H1 (cell line): Measurements from ENCODE around the gene RPL37. TPM values are rescaled to one million over a fixed set of nuclear protein-coding genes. Genes with fewer than 3 reads are reported as not detected.

ENCODE experiments used
- CTCF ChIA-PET: fragments of 300-600 bp; sonication (Branson Sonifier 250); formaldehyde crosslinking; loops from one replicate; lab custom pipeline; 2021; ENCODE audit not compliant: partially characterized antibody; lab: Charles Lee
- POLR2A ChIA-PET: fragments of 300-600 bp; sonication (Branson Sonifier 250); formaldehyde crosslinking; loops from one replicate; lab custom pipeline; 2021; ENCODE audit warnings: inconsistent platforms; ENCODE audit not compliant: partially characterized antibody; lab: Charles Lee
- DNase-seq, 2 experiments: peaks; one replicate each; pipeline versions ENCODE4 v3.0.0 to v3.0.0-alpha.2; 2010 to 2022; ENCODE audit warnings: low spot score in 2 of 2, low read depth in 1 of 2, mixed read lengths in 1 of 2
- FAIRE-seq: peaks from 2 replicates; lab custom pipeline; 2011; peaks lifted over from hg19 to GRCh38; lab: Jason Lieb, UNC
- H2AFZ ChIP-seq: 2 replicates; pipeline ENCODE4 v1.8.1; 2012; ENCODE audit warnings: low read length, inconsistent platforms
- H2AK5ac ChIP-seq: 2 replicates; pipeline ENCODE4 v1.6.1; 2013; ENCODE audit warnings: low read depth, low read length
- H2BK120ac ChIP-seq: replicated peaks from 2 replicates; pipeline ENCODE3; 2013; ENCODE audit warnings: low read depth, low read length, inconsistent platforms
- H2BK12ac ChIP-seq: 2 replicates; pipeline ENCODE4 v1.6.1; 2013; ENCODE audit warnings: low read depth, low read length
- H2BK15ac ChIP-seq: 2 replicates; pipeline ENCODE4 v1.6.1; 2013; ENCODE audit warnings: low read length
- H2BK20ac ChIP-seq: 2 replicates; pipeline ENCODE4 v1.6.1; 2013; ENCODE audit warnings: low read length
- H2BK5ac ChIP-seq: 2 replicates; pipeline ENCODE4 v1.6.1; 2013; ENCODE audit warnings: low read depth, low read length
- H3K14ac ChIP-seq: 2 replicates; pipeline ENCODE4 v1.6.1; 2013; ENCODE audit warnings: inconsistent platforms; ENCODE audit not compliant: insufficient read length
- H3K18ac ChIP-seq: 2 replicates; pipeline ENCODE4 v1.6.1; 2013; ENCODE audit warnings: low read length; ENCODE audit errors: extremely low read depth
- H3K23ac ChIP-seq: 2 replicates; pipeline ENCODE4 v1.6.1; 2013; ENCODE audit warnings: inconsistent platforms; ENCODE audit not compliant: insufficient read length
- H3K23me2 ChIP-seq: 2 replicates; pipeline ENCODE4 v1.6.1; 2013; ENCODE audit warnings: low read depth, low read length
- H3K27ac ChIP-seq: 2 replicates; pipeline ENCODE4 v1.6.1; 2011; ENCODE audit warnings: low read depth, low read length, inconsistent platforms
- H3K27me3 ChIP-seq, 4 experiments: replicated peaks in 1 of 4; 1 replicate in 1 of 4; 2 replicates in 3 of 4; pipeline versions ENCODE4 v1.6.1 to v1.8.1; 2011 to 2013; ENCODE audit warnings: low read length in 3 of 4, mild to moderate bottlenecking in 3 of 4, inconsistent platforms in 2 of 4, mixed read lengths in 2 of 4, moderate library complexity in 1 of 4; ENCODE audit not compliant: control insufficient read depth in 3 of 4, insufficient read depth in 3 of 4; ENCODE audit errors: extremely low read depth in 1 of 4
- H3K36me3 ChIP-seq, 4 experiments: 2 replicates each; pipeline versions ENCODE4 v1.6.1 to v1.8.1; 2011 to 2013; ENCODE audit warnings: mild to moderate bottlenecking in 4 of 4, low read length in 3 of 4, moderate library complexity in 2 of 4, control low read depth in 1 of 4, inconsistent platforms in 1 of 4; ENCODE audit not compliant: insufficient read depth in 4 of 4, control insufficient read depth in 2 of 4
- H3K4ac ChIP-seq: replicated peaks from 2 replicates; pipeline ENCODE3; 2013; ENCODE audit warnings: low read length, low read depth, mixed read lengths, inconsistent platforms; ENCODE audit not compliant: insufficient read length
- H3K4me1 ChIP-seq, 4 experiments: replicated peaks in 1 of 4; 1 replicate in 1 of 4; 2 replicates in 3 of 4; pipeline versions ENCODE4 v1.6.1 to v1.8.1; 2011 to 2013; ENCODE audit warnings: low read length in 3 of 4, inconsistent platforms in 2 of 4, mixed read lengths in 1 of 4; ENCODE audit not compliant: insufficient read depth in 4 of 4, control insufficient read depth in 3 of 4
- H3K4me2 ChIP-seq, 2 experiments: 2 replicates each; pipeline versions ENCODE4 v1.6.1 to v1.8.1; 2011 to 2013; ENCODE audit warnings: low read depth in 2 of 2, low read length in 2 of 2, control low read depth in 1 of 2, inconsistent platforms in 1 of 2, mild to moderate bottlenecking in 1 of 2; ENCODE audit not compliant: insufficient read depth in 1 of 2
- H3K4me3 ChIP-seq, 4 experiments: fragments of 200-600, 300-600 bp in 1 of 4; sonication (generic), shearing (Covaris generic), sonication (Bioruptor Twin) in 1 of 4; 2 replicates each; pipeline versions ENCODE4 v1.5.1 to v1.8.1; 2011 to 2016; ENCODE audit warnings: low read length in 4 of 4, low read depth in 3 of 4, control low read depth in 2 of 4, inconsistent platforms in 2 of 4, mild to moderate bottlenecking in 2 of 4, mixed read lengths in 1 of 4, moderate library complexity in 1 of 4; ENCODE audit not compliant: insufficient read depth in 2 of 4; ENCODE audit errors: extremely low read depth in 1 of 4
- H3K56ac ChIP-seq: replicated peaks from 2 replicates; pipeline ENCODE3; 2013; ENCODE audit warnings: low read depth, mild to moderate bottlenecking, mixed read lengths, low read length, inconsistent platforms; ENCODE audit not compliant: insufficient read length
- H3K79me1 ChIP-seq: 2 replicates; pipeline ENCODE4 v1.6.1; 2013; ENCODE audit warnings: low read depth, low read length, control low read depth
- H3K79me2 ChIP-seq, 2 experiments: 2 replicates each; pipeline versions ENCODE4 v1.6.1 to v1.8.1; 2012 to 2013; ENCODE audit warnings: low read length in 2 of 2, mild to moderate bottlenecking in 2 of 2, inconsistent platforms in 1 of 2; ENCODE audit not compliant: insufficient read depth in 2 of 2, control insufficient read depth in 1 of 2
- H3K9ac ChIP-seq, 4 experiments: replicated peaks in 1 of 4; 1 replicate in 1 of 4; 2 replicates in 3 of 4; pipeline versions ENCODE4 v1.6.1 to v1.8.1; 2011 to 2013; ENCODE audit warnings: low read depth in 3 of 4, low read length in 3 of 4, control low read depth in 2 of 4, mild to moderate bottlenecking in 2 of 4, moderate library complexity in 2 of 4, inconsistent platforms in 1 of 4; ENCODE audit errors: extremely low read depth in 1 of 4
- H3K9me3 ChIP-seq, 2 experiments: 2 replicates each; pipeline versions ENCODE4 v1.6.1 to v1.8.1; 2012 to 2013; ENCODE audit warnings: mild to moderate bottlenecking in 2 of 2, moderate library complexity in 2 of 2, control low read depth in 1 of 2, inconsistent platforms in 1 of 2, low read depth in 1 of 2, low read length in 1 of 2, mixed read lengths in 1 of 2; ENCODE audit not compliant: insufficient read depth in 2 of 2
- H4K20me1 ChIP-seq, 2 experiments: replicated peaks in 1 of 2; 2 replicates each; pipeline versions ENCODE3 to v1.8.1; 2011 to 2013; ENCODE audit warnings: inconsistent platforms in 2 of 2, low read length in 2 of 2, mild to moderate bottlenecking in 1 of 2; ENCODE audit not compliant: insufficient read depth in 2 of 2, control insufficient read depth in 1 of 2
- H4K5ac ChIP-seq: 2 replicates; pipeline ENCODE4 v1.6.1; 2013; ENCODE audit warnings: low read length, low read depth, mixed read lengths, inconsistent platforms; ENCODE audit not compliant: insufficient read length
- H4K8ac ChIP-seq: 2 replicates; pipeline ENCODE4 v1.8.0; 2013; ENCODE audit warnings: mild to moderate bottlenecking, moderate library complexity, low read length, inconsistent platforms; ENCODE audit not compliant: insufficient read depth; ENCODE audit errors: extremely low read depth
- H4K91ac ChIP-seq: replicated peaks from 2 replicates; pipeline ENCODE3; 2013; ENCODE audit warnings: low read length, mixed read lengths, inconsistent platforms; ENCODE audit not compliant: insufficient read length
- EZH2 ChIP-seq: fragments of 200-600 bp; sonication (generic); IDR thresholded peaks from 2 replicates; pipeline ENCODE4 v1.7.1; 2012; ENCODE audit warnings: low read depth, mild to moderate bottlenecking, moderate library complexity, low read length, inconsistent platforms; ENCODE audit not compliant: severe bottlenecking
- WGBS, 2 experiments: shearing (Covaris generic) in 1 of 2; methylation state at CpG; one replicate each; pipeline versions ENCODE4 v1.1.6 to v1.1.7; 2013 to 2015; ENCODE audit warnings: low lambda C conversion rate in 2 of 2, mixed read lengths in 2 of 2, inconsistent platforms in 1 of 2, low coverage in 1 of 2, missing lambda C conversion rate in 1 of 2; ENCODE audit not compliant: insufficient replicate concordance in 2 of 2, insufficient coverage in 1 of 2, insufficient read length in 1 of 2; ENCODE audit errors: extremely low coverage in 1 of 2, missing lambda C conversion rate in 1 of 2; 5-methylcytosine and 5-hydroxymethylcytosine counted together
- polyA plus RNA-seq, 7 experiments: library from polyadenylated mRNA; depleted of rRNA in 3 of 7; stranded (reverse) in 5 of 7; unstranded in 2 of 7; fragments of >200 nt in 5 of 7; fragments of 200-250 nt in 2 of 7; gene quantifications; 1 replicate in 5 of 7; 2 replicates in 1 of 7; 4 replicates in 1 of 7; pipeline versions ENCODE4 v1.2.1 to v1.2.3, GENCODE V29; 2011 to 2013; ENCODE audit warnings: missing spikeins in 2 of 7, mixed read lengths in 2 of 7
- total RNA-seq: library from RNA; stranded (reverse); fragmentation: NEBNext Ultra II Directional; extraction: Animal tissue kit (Norgen Biotek cat#: 25700); gene quantifications from 2 replicates; pipeline ENCODE4 v1.2.1, GENCODE V29; 2021

Gene RPL37
- total and polyA plus RNA-seq, 2 of the 8 experiments (the other 6 are each of a cell fraction or from before 2014, with no cell fraction given), result 467 to 1,534 TPM

DNA sequence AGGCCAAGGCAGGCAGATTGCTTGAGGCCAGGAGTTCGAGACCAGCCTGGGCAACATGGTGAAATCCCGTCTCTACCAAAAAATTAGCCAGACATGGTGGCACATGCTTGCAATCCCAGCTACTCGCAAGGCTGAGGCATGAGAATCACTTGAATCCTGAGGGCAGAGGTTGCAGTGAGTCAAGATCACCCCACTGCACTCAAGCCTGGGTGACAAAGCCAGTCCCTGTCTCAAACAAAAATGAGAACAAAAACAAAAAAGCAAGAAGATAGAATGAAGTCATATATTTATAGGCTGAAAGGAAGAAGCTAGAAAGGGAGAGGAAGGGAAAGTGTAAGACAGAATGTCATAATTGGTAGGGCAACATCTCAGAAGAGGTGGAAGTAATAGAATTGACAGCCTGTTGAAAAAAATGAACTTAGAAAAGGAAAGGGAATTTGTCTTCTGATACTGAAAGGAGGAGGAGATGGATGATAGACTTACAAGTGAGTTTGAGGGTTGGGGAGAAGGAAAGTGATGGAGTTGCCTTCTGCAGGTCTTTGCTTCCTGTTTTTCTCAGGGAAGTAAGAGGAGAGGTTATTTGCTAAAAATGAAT lies 38.4 kb upstream of the RPL37 start:
- no peak overlapping the region for H2BK12ac ChIP-seq
- no peak overlapping the region for H2AFZ ChIP-seq
- H3K9ac ChIP-seq, result no peak overlapping the region
- no peaks in the 10 kb centered on the region for H3K27me3 ChIP-seq
- H2AK5ac ChIP-seq, result no peak overlapping the region
- no peaks in the 10 kb centered on the region for H3K23me2 ChIP-seq
- no peak for FAIRE-seq
- POLR2A ChIA-PET, result interaction anchor here (1.9 to 2.2 kb wide), 2 partner anchors 38 to 42 kb away, joined by 6 to 7 read pairs; partner anchors contain the start of gene RPL37
- no peaks in the 10 kb centered on the region for H3K36me3 ChIP-seq
- TF ChIP-seq EZH2, result no peak
- TF ChIP-seq, all 59 proteins: peak for 0
- Histone ChIP-seq H3K23ac (no peak overlapping the region), H3K4me2 (no peak overlapping the region), H4K91ac (no peak overlapping the region), H4K5ac (no peak overlapping the region), H4K20me1 (no peaks in the 10 kb centered on the region), H3K79me2 (no peaks in the 10 kb centered on the region), H3K4me3 (no peak overlapping the region), H3K18ac (no peak overlapping the region), H3K27ac (no peak overlapping the region), H2BK20ac (no peak overlapping the region), H3K4me1 (peaks cover 0 to 4% (median 1%) of the 10 kb centered on the region in 4 experiments; a peak in 4 of 7 replicates), H3K14ac (no peak overlapping the region), H4K8ac (no peak overlapping the region), H2BK15ac (no peak overlapping the region), H3K79me1 (no peaks in the 10 kb centered on the region), H3K4ac (no peak overlapping the region), H2BK5ac (no peak overlapping the region), H3K9me3 (no peaks in the 10 kb centered on the region), H3K56ac (no peak overlapping the region), H2BK120ac (no peak overlapping the region)
- 94% methylated on average over 3 of the region's 3 CpGs; no CpG with 5 or more reads in 1 of the 2 experiments for WGBS, 2 experiments
- DNase-seq, result no peak
- CTCF ChIA-PET, result interaction anchor here (0.6 to 1.2 kb wide), 2 partner anchors 31 to 1163 kb away, joined by 3 read pairs; no protein-coding TSS in a partner anchor
